Bronchial epithelial cell (primary cell): ENCODE data around the gene SLC9A9. TPM values are rescaled to one million over a fixed set of nuclear protein-coding genes. Genes with fewer than 3 reads are reported as not detected.

ENCODE experiments used
- DNase-seq: peaks from one replicate; pipeline ENCODE4 v3.0.0-alpha.2; 2010; ENCODE audit warnings: low read depth
- FAIRE-seq: peaks from 2 replicates; lab custom pipeline; 2011; peaks lifted over from hg19 to GRCh38; lab: Jason Lieb, UNC
- H3K27me3 ChIP-seq: 2 replicates; pipeline ENCODE4 v1.5.1; 2011; ENCODE audit warnings: low read length; ENCODE audit not compliant: control insufficient read depth, insufficient read depth
- H3K36me3 ChIP-seq: 2 replicates; pipeline ENCODE4 v1.5.1; 2011; ENCODE audit warnings: low read length; ENCODE audit not compliant: control insufficient read depth, insufficient read depth
- H3K4me3 ChIP-seq: 2 replicates; pipeline ENCODE4 v1.5.1; 2011; ENCODE audit warnings: mild to moderate bottlenecking, low read depth, low read length, control low read depth
- total RNA-seq: library from RNA; depleted of rRNA; stranded (reverse); fragments of >200 nt; gene quantifications from 2 replicates; pipeline ENCODE4 v1.2.1, GENCODE V29; 2014
- TF ChIP-seq, protein P1 (sequence below): IDR thresholded peaks from 2 replicates; pipeline ENCODE4 v1.5.1; 2011; ENCODE audit warnings: mild to moderate bottlenecking, moderate library complexity, low read length, control low read depth, inconsistent platforms; ENCODE audit not compliant: insufficient read depth, severe bottlenecking

Gene SLC9A9
- total RNA-seq, 1 donor from 2014 or later = 1.3 TPM

DNA sequence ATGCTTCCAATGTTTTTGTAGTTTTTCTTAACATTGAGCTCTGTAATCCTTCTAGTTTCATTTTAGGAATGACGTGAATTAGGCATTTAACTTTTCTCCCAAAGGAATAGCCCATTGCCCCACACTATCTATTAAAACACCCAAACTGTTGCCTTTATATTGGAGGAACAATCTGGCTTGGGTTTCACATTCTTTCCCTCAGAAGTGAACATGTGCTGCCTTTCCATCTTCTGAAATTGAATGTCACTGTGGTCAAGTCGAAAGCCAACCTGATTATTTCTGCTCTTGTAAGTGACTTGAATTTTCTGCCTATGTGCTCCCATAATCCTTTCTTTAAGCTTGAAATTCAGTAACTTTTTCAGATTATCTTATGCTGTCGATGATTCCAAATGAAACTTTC is 214.5 kb downstream of the SLC9A9 start:
- Histone ChIP-seq H3K27me3 (no peaks in the 10 kb centered on the region), H3K36me3 (no peaks in the 10 kb centered on the region), H3K4me3 (no peak overlapping the region)
- no peak for DNase-seq
- FAIRE-seq = no peak
- TF ChIP-seq, protein P1, sequence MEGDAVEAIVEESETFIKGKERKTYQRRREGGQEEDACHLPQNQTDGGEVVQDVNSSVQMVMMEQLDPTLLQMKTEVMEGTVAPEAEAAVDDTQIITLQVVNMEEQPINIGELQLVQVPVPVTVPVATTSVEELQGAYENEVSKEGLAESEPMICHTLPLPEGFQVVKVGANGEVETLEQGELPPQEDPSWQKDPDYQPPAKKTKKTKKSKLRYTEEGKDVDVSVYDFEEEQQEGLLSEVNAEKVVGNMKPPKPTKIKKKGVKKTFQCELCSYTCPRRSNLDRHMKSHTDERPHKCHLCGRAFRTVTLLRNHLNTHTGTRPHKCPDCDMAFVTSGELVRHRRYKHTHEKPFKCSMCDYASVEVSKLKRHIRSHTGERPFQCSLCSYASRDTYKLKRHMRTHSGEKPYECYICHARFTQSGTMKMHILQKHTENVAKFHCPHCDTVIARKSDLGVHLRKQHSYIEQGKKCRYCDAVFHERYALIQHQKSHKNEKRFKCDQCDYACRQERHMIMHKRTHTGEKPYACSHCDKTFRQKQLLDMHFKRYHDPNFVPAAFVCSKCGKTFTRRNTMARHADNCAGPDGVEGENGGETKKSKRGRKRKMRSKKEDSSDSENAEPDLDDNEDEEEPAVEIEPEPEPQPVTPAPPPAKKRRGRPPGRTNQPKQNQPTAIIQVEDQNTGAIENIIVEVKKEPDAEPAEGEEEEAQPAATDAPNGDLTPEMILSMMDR = no peak

DNA sequence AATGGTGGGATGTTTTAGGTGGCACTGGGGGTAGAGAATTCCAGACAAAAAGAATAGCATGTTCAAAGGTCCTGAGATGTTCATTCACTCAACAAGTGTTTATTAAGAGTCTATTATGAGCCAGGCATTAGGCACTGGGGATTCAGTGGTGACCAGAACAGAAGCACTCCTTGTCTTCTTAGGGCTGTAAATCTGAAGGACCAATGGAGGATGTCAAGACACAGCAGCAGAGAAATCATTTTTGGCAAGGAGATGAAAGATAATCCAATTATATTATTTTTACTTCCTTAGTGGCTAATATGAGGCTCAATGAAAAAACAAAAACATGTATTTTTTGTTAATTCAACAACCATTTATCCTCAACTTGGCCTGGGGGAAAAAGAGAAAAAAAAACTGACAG is 218.5 kb downstream of the SLC9A9 start:
- no peak for FAIRE-seq
- Histone ChIP-seq H3K27me3 (no peaks in the 10 kb centered on the region), H3K4me3 (no peak overlapping the region), H3K36me3 (no peaks in the 10 kb centered on the region)
- no peak for DNase-seq
- TF ChIP-seq, protein P1 = no peak

DNA sequence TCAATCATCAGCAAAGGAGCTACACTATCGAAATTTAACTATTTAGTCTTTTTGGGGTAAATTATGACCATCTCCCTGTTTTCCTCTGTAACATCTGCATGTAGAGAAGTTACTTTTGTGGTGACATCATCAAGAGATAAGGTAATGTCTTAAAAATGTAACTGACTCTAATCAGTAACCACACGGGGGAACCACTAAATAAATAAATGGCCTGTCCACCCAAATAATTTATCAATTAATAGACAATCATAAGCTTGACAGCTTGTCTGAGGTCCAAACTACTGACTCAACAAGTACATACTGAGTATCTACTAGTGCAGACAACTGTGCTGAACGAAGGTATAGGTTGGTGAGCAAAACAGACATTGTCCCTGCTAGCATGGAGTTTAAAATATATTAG is 219.3 kb downstream of the SLC9A9 start:
- no peak for DNase-seq
- no peak overlapping the region for H3K4me3 ChIP-seq
- no peaks in the 10 kb centered on the region for H3K27me3 ChIP-seq
- no peak for FAIRE-seq
- H3K36me3 ChIP-seq = no peaks in the 10 kb centered on the region
- TF ChIP-seq, protein P1 = no peak

DNA sequence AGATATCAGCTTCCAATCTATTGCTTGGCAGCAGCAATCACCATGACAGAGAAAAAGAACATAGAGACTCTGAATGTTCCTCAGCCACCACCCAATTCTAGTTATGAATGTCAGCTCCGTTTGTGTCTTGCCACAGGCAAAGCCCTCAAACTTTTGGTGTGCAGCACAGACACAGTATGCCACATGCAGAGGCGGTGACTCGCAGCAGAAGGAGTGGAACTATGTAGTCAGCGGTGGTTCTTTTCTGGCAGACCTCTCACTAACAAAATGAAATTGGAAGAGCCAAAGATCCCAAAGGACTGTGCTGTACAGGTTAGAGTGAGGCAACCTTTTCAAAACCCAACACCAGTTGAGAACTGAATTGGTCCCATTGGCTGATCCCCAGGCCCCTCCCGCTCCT is 220.9 kb downstream of the SLC9A9 start:
- Histone ChIP-seq H3K4me3 (no peak overlapping the region), H3K27me3 (no peaks in the 10 kb centered on the region), H3K36me3 (no peaks in the 10 kb centered on the region)
- TF ChIP-seq, protein P1 = no peak
- no peak for FAIRE-seq
- DNase-seq = no peak

DNA sequence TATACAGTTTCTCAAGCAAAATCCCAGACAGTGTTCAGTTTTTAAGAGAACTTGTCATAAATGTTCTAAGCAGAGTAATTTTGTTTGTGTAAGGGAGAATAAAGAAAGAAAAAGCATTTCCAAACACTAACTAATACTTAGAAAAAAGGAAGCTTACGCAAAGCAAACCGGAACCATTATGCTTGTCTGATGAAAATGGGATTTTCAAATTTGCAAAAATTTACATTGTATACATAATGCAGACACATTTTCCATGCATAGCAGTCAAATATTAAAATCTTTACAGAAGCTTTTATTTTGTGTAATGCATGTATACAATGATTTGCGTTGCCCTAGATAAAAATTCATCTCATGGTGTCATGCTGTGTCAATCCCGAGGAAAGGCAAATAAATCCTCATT is 229.0 kb downstream of the SLC9A9 start:
- Histone ChIP-seq H3K4me3 (no peak overlapping the region), H3K27me3 (no peaks in the 10 kb centered on the region), H3K36me3 (no peaks in the 10 kb centered on the region)
- TF ChIP-seq, protein P1 = no peak
- no peak for DNase-seq
- FAIRE-seq = no peak

DNA sequence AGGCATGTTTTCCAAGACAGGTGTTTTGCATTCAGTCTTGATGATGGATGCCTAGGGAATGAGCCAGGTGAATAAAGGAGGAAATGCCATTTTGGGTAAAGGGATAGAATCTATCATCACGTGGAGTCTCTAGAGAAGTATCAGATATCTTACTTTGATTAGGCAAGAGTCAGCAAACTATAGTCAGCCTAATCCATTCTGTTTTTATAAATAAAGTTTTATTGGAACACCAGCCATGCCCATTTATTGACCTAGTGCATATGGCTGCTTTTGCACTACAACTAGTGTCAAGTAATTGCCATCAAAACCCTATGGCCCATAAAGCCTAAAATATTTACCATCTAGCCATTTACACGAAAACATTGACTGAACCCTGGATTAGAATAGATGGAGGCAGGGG is 231.2 kb downstream of the SLC9A9 start:
- no peak for FAIRE-seq

More for the DNA sequence above, 231.2 kb downstream of the SLC9A9 start:
- Histone ChIP-seq H3K27me3 (no peaks in the 10 kb centered on the region), H3K4me3 (no peak overlapping the region), H3K36me3 (no peaks in the 10 kb centered on the region)
- TF ChIP-seq, protein P1 = no peak
- no peak for DNase-seq
